H1 (cell line): ENCODE data around the gene SUPT7L. TPM values are rescaled to one million over a fixed set of nuclear protein-coding genes. Genes with fewer than 3 reads are reported as not detected.

Experiments
- CTCF ChIA-PET: fragments of 300-600 bp; sonication (Branson Sonifier 250); formaldehyde crosslinking; loops from one replicate; lab custom pipeline; 2021; ENCODE audit not compliant: partially characterized antibody; lab: Charles Lee
- POLR2A ChIA-PET: fragments of 300-600 bp; sonication (Branson Sonifier 250); formaldehyde crosslinking; loops from one replicate; lab custom pipeline; 2021; ENCODE audit warnings: inconsistent platforms; ENCODE audit not compliant: partially characterized antibody; lab: Charles Lee
- DNase-seq, 2 experiments: peaks; one replicate each; pipeline versions ENCODE4 v3.0.0 to v3.0.0-alpha.2; 2010 to 2022; ENCODE audit warnings: low spot score in 2 of 2, low read depth in 1 of 2, mixed read lengths in 1 of 2
- FAIRE-seq: peaks from 2 replicates; lab custom pipeline; 2011; peaks lifted over from hg19 to GRCh38; lab: Jason Lieb, UNC
- H2AFZ ChIP-seq: 2 replicates; pipeline ENCODE4 v1.8.1; 2012; ENCODE audit warnings: low read length, inconsistent platforms
- H2AK5ac ChIP-seq: 2 replicates; pipeline ENCODE4 v1.6.1; 2013; ENCODE audit warnings: low read depth, low read length
- H2BK120ac ChIP-seq: replicated peaks from 2 replicates; pipeline ENCODE3; 2013; ENCODE audit warnings: low read depth, low read length, inconsistent platforms
- H2BK12ac ChIP-seq: 2 replicates; pipeline ENCODE4 v1.6.1; 2013; ENCODE audit warnings: low read depth, low read length
- H2BK15ac ChIP-seq: 2 replicates; pipeline ENCODE4 v1.6.1; 2013; ENCODE audit warnings: low read length
- H2BK20ac ChIP-seq: 2 replicates; pipeline ENCODE4 v1.6.1; 2013; ENCODE audit warnings: low read length
- H2BK5ac ChIP-seq: 2 replicates; pipeline ENCODE4 v1.6.1; 2013; ENCODE audit warnings: low read depth, low read length
- H3K14ac ChIP-seq: 2 replicates; pipeline ENCODE4 v1.6.1; 2013; ENCODE audit warnings: inconsistent platforms; ENCODE audit not compliant: insufficient read length
- H3K18ac ChIP-seq: 2 replicates; pipeline ENCODE4 v1.6.1; 2013; ENCODE audit warnings: low read length; ENCODE audit errors: extremely low read depth
- H3K23ac ChIP-seq: 2 replicates; pipeline ENCODE4 v1.6.1; 2013; ENCODE audit warnings: inconsistent platforms; ENCODE audit not compliant: insufficient read length
- H3K23me2 ChIP-seq: 2 replicates; pipeline ENCODE4 v1.6.1; 2013; ENCODE audit warnings: low read depth, low read length
- H3K27ac ChIP-seq: 2 replicates; pipeline ENCODE4 v1.6.1; 2011; ENCODE audit warnings: low read depth, low read length, inconsistent platforms
- H3K27me3 ChIP-seq, 4 experiments: replicated peaks in 1 of 4; 1 replicate in 1 of 4; 2 replicates in 3 of 4; pipeline versions ENCODE4 v1.6.1 to v1.8.1; 2011 to 2013; ENCODE audit warnings: low read length in 3 of 4, mild to moderate bottlenecking in 3 of 4, inconsistent platforms in 2 of 4, mixed read lengths in 2 of 4, moderate library complexity in 1 of 4; ENCODE audit not compliant: control insufficient read depth in 3 of 4, insufficient read depth in 3 of 4; ENCODE audit errors: extremely low read depth in 1 of 4
- H3K36me3 ChIP-seq, 4 experiments: 2 replicates each; pipeline versions ENCODE4 v1.6.1 to v1.8.1; 2011 to 2013; ENCODE audit warnings: mild to moderate bottlenecking in 4 of 4, low read length in 3 of 4, moderate library complexity in 2 of 4, control low read depth in 1 of 4, inconsistent platforms in 1 of 4; ENCODE audit not compliant: insufficient read depth in 4 of 4, control insufficient read depth in 2 of 4
- H3K4ac ChIP-seq: replicated peaks from 2 replicates; pipeline ENCODE3; 2013; ENCODE audit warnings: low read length, low read depth, mixed read lengths, inconsistent platforms; ENCODE audit not compliant: insufficient read length
- H3K4me1 ChIP-seq, 4 experiments: replicated peaks in 1 of 4; 1 replicate in 1 of 4; 2 replicates in 3 of 4; pipeline versions ENCODE4 v1.6.1 to v1.8.1; 2011 to 2013; ENCODE audit warnings: low read length in 3 of 4, inconsistent platforms in 2 of 4, mixed read lengths in 1 of 4; ENCODE audit not compliant: insufficient read depth in 4 of 4, control insufficient read depth in 3 of 4
- H3K4me2 ChIP-seq, 2 experiments: 2 replicates each; pipeline versions ENCODE4 v1.6.1 to v1.8.1; 2011 to 2013; ENCODE audit warnings: low read depth in 2 of 2, low read length in 2 of 2, control low read depth in 1 of 2, inconsistent platforms in 1 of 2, mild to moderate bottlenecking in 1 of 2; ENCODE audit not compliant: insufficient read depth in 1 of 2
- H3K4me3 ChIP-seq, 4 experiments: fragments of 200-600, 300-600 bp in 1 of 4; sonication (generic), shearing (Covaris generic), sonication (Bioruptor Twin) in 1 of 4; 2 replicates each; pipeline versions ENCODE4 v1.5.1 to v1.8.1; 2011 to 2016; ENCODE audit warnings: low read length in 4 of 4, low read depth in 3 of 4, control low read depth in 2 of 4, inconsistent platforms in 2 of 4, mild to moderate bottlenecking in 2 of 4, mixed read lengths in 1 of 4, moderate library complexity in 1 of 4; ENCODE audit not compliant: insufficient read depth in 2 of 4; ENCODE audit errors: extremely low read depth in 1 of 4
- H3K56ac ChIP-seq: replicated peaks from 2 replicates; pipeline ENCODE3; 2013; ENCODE audit warnings: low read depth, mild to moderate bottlenecking, mixed read lengths, low read length, inconsistent platforms; ENCODE audit not compliant: insufficient read length
- H3K79me1 ChIP-seq: 2 replicates; pipeline ENCODE4 v1.6.1; 2013; ENCODE audit warnings: low read depth, low read length, control low read depth
- H3K79me2 ChIP-seq, 2 experiments: 2 replicates each; pipeline versions ENCODE4 v1.6.1 to v1.8.1; 2012 to 2013; ENCODE audit warnings: low read length in 2 of 2, mild to moderate bottlenecking in 2 of 2, inconsistent platforms in 1 of 2; ENCODE audit not compliant: insufficient read depth in 2 of 2, control insufficient read depth in 1 of 2
- H3K9ac ChIP-seq, 4 experiments: replicated peaks in 1 of 4; 1 replicate in 1 of 4; 2 replicates in 3 of 4; pipeline versions ENCODE4 v1.6.1 to v1.8.1; 2011 to 2013; ENCODE audit warnings: low read depth in 3 of 4, low read length in 3 of 4, control low read depth in 2 of 4, mild to moderate bottlenecking in 2 of 4, moderate library complexity in 2 of 4, inconsistent platforms in 1 of 4; ENCODE audit errors: extremely low read depth in 1 of 4
- H3K9me3 ChIP-seq, 2 experiments: 2 replicates each; pipeline versions ENCODE4 v1.6.1 to v1.8.1; 2012 to 2013; ENCODE audit warnings: mild to moderate bottlenecking in 2 of 2, moderate library complexity in 2 of 2, control low read depth in 1 of 2, inconsistent platforms in 1 of 2, low read depth in 1 of 2, low read length in 1 of 2, mixed read lengths in 1 of 2; ENCODE audit not compliant: insufficient read depth in 2 of 2
- H4K20me1 ChIP-seq, 2 experiments: replicated peaks in 1 of 2; 2 replicates each; pipeline versions ENCODE3 to v1.8.1; 2011 to 2013; ENCODE audit warnings: inconsistent platforms in 2 of 2, low read length in 2 of 2, mild to moderate bottlenecking in 1 of 2; ENCODE audit not compliant: insufficient read depth in 2 of 2, control insufficient read depth in 1 of 2
- H4K5ac ChIP-seq: 2 replicates; pipeline ENCODE4 v1.6.1; 2013; ENCODE audit warnings: low read length, low read depth, mixed read lengths, inconsistent platforms; ENCODE audit not compliant: insufficient read length
- H4K8ac ChIP-seq: 2 replicates; pipeline ENCODE4 v1.8.0; 2013; ENCODE audit warnings: mild to moderate bottlenecking, moderate library complexity, low read length, inconsistent platforms; ENCODE audit not compliant: insufficient read depth; ENCODE audit errors: extremely low read depth
- H4K91ac ChIP-seq: replicated peaks from 2 replicates; pipeline ENCODE3; 2013; ENCODE audit warnings: low read length, mixed read lengths, inconsistent platforms; ENCODE audit not compliant: insufficient read length
- BACH1 ChIP-seq: IDR thresholded peaks from 2 replicates; pipeline ENCODE4 v1.6.1; 2012; ENCODE audit warnings: low read length, improper control_type of control experiment
- CHD2 ChIP-seq: IDR thresholded peaks from 2 replicates; pipeline ENCODE4 v1.6.1; 2012; ENCODE audit warnings: low read length, improper control_type of control experiment
- CREB1 ChIP-seq: IDR thresholded peaks from 2 replicates; pipeline ENCODE4 v1.6.1; 2012; ENCODE audit warnings: inconsistent platforms
- HDAC2 ChIP-seq, 2 experiments: fragments of 300-600 bp in 1 of 2; sonication (generic) in 1 of 2; IDR thresholded peaks; 2 replicates each; pipeline ENCODE4 v1.6.1; 2011 to 2012; ENCODE audit warnings: low read depth in 2 of 2, low read length in 2 of 2, mild to moderate bottlenecking in 2 of 2, moderate library complexity in 2 of 2, borderline replicate concordance in 1 of 2, inconsistent platforms in 1 of 2
- RFX5 ChIP-seq: IDR thresholded peaks from 2 replicates; pipeline ENCODE4 v1.6.1; 2011; ENCODE audit warnings: low read depth, low read length, improper control_type of control experiment, borderline replicate concordance
- SIN3A ChIP-seq, 2 experiments: IDR thresholded peaks in 1 of 2; conservative IDR thresholded peaks in 1 of 2; 2 replicates each; pipeline ENCODE4 v1.6.1; 2011 to 2012; ENCODE audit warnings: low read length in 2 of 2, improper control_type of control experiment in 1 of 2, low read depth in 1 of 2, mild to moderate bottlenecking in 1 of 2
- SP2 ChIP-seq: IDR thresholded peaks from 2 replicates; pipeline ENCODE4 v1.6.1; 2012; ENCODE audit warnings: mild to moderate bottlenecking, low read length, inconsistent platforms
- TBP ChIP-seq: IDR thresholded peaks from 2 replicates; pipeline ENCODE4 v1.6.1; 2011; ENCODE audit warnings: low read depth, low read length, improper control_type of control experiment
- ZNF274 ChIP-seq: IDR thresholded peaks from 2 replicates; pipeline ENCODE4 v1.7.0; 2012; ENCODE audit warnings: low read length, borderline replicate concordance; ENCODE audit errors: extremely low read depth
- WGBS, 2 experiments: shearing (Covaris generic) in 1 of 2; methylation state at CpG; one replicate each; pipeline versions ENCODE4 v1.1.6 to v1.1.7; 2013 to 2015; ENCODE audit warnings: low lambda C conversion rate in 2 of 2, mixed read lengths in 2 of 2, inconsistent platforms in 1 of 2, low coverage in 1 of 2, missing lambda C conversion rate in 1 of 2; ENCODE audit not compliant: insufficient replicate concordance in 2 of 2, insufficient coverage in 1 of 2, insufficient read length in 1 of 2; ENCODE audit errors: extremely low coverage in 1 of 2, missing lambda C conversion rate in 1 of 2; 5-methylcytosine and 5-hydroxymethylcytosine counted together
- polyA plus RNA-seq, 7 experiments: library from polyadenylated mRNA; depleted of rRNA in 3 of 7; stranded (reverse) in 5 of 7; unstranded in 2 of 7; fragments of >200 nt in 5 of 7; fragments of 200-250 nt in 2 of 7; gene quantifications; 1 replicate in 5 of 7; 2 replicates in 1 of 7; 4 replicates in 1 of 7; pipeline versions ENCODE4 v1.2.1 to v1.2.3, GENCODE V29; 2011 to 2013; ENCODE audit warnings: missing spikeins in 2 of 7, mixed read lengths in 2 of 7
- total RNA-seq: library from RNA; stranded (reverse); fragmentation: NEBNext Ultra II Directional; extraction: Animal tissue kit (Norgen Biotek cat#: 25700); gene quantifications from 2 replicates; pipeline ENCODE4 v1.2.1, GENCODE V29; 2021
- TF ChIP-seq, protein P1 (sequence below): IDR thresholded peaks from 2 replicates; pipeline ENCODE4 v1.6.1; 2012; ENCODE audit warnings: inconsistent platforms

Gene SUPT7L
- total and polyA plus RNA-seq, 2 of the 8 experiments (the other 6 are each of a cell fraction or from before 2014, with no cell fraction given), result 22.2 to 26.6 TPM

DNA sequence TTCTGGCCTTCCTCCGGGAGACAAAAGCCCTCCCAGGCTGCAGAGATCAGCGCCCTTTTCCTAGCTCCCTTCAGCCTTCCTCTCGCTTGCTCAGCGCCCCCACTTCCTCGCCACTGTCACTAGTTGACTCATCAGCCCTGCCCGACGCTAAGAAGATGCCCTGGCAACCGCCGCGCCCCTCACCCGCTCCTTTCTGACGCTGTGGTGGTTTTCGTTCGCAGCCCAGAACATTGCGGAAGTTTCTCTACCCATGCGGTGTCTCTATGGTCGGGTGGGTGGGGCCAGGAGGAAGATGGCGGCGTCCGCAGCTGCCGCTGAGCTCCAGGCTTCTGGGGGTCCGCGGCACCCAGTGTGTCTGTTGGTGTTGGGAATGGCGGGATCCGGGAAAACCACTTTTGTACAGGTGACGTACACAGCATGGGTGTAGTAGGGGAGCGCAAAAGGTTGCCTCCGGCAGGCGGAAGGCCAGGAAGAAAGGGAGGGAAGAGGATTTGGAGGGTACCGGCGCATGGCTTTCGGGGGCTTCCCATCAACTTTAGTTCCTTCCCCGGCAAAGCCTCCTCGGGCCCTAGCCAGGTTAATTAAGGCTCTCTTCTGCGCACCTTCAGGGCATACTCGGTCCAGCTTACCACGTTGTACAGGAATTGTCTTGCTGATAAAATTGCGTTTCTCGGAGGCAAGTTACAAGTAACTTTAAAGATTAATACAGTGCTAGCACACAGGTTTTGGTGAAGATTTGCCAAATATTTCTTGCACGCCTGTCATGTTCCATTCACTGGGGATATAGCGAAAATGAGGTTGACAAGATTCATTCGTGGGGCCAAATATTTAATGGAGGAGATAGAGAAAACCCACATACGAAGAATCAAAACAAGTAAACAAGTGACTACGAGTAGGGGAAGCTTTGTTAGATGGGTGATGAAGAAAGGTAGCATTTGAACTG, 34.4 kb downstream of the SUPT7L start, which contains the start of the genes CCDC121 and GPN1:
Gene CCDC121 (minus strand): TSS at position 246 of the 943 bp plus-strand sequence. CDS start 1,213 bp downstream, outside the sequence.
Gene GPN1 (plus strand): TSS at position 284 of the 943 bp plus-strand sequence. CDS start 9 bp downstream, at position 293.
- Histone ChIP-seq H2BK120ac (no peak within 1 kb of the TSS), H3K14ac (no peak within 1 kb of the TSS), H3K27ac (peak within 1 kb of the TSS; percentile 84), H3K4ac (no peak within 1 kb of the TSS), H3K23me2 (no peaks in the 10 kb centered on the region; the same call in 1 of the 2 replicates), H3K4me3 (peak within 1 kb of the TSS; percentile 84 to 95 (median 92)), H2AK5ac (no peak within 1 kb of the TSS), H2AFZ (peak within 1 kb of the TSS; percentile 97), H4K91ac (peak within 1 kb of the TSS; percentile 96), H3K79me2 (peaks cover 0 to 14% of the 10 kb centered on the region in 2 experiments; a peak in 2 of 4 replicates), H2BK5ac (peak within 1 kb of the TSS; percentile 98), H4K5ac (peak within 1 kb of the TSS; percentile 89), H3K23ac (no peak within 1 kb of the TSS), H3K56ac (peak within 1 kb of the TSS; percentile 80), H3K36me3 (peaks cover 4 to 24% (median 16%) of the 10 kb centered on the region in 4 experiments; a peak in 7 of 8 replicates), H3K79me1 (no peaks in the 10 kb centered on the region), H3K4me2 (peak within 1 kb of the TSS; percentile 70 to 79), H4K8ac (peak within 1 kb of the TSS; percentile 98; the same call in 1 of the 2 replicates), H3K9me3 (no peaks in the 10 kb centered on the region), H2BK12ac (peak within 1 kb of the TSS; percentile 39; the same call in 1 of the 2 replicates), H3K18ac (peak within 1 kb of the TSS; percentile 92), H2BK20ac (no peak within 1 kb of the TSS), H3K4me1 (peaks cover 0 to 4% (median 2%) of the 10 kb centered on the region in 4 experiments; a peak in 3 of 7 replicates), H3K9ac (peak within 1 kb of the TSS; percentile 94 to 95 (median 94)), H2BK15ac (no peak within 1 kb of the TSS), H4K20me1 (no peaks in the 10 kb centered on the region), H3K27me3 (no peaks in the 10 kb centered on the region)
- DNase-seq (peak; percentile 50 to 89), FAIRE-seq (no peak)
- ChIA-PET POLR2A (interaction anchor here (0.6 to 2.2 kb wide), 16 partner anchors 11 to 250 kb away, joined by 3 to 7 read pairs (median 4); partner anchors contain the start of genes IFT172, PPM1G, SLC4A1AP and SUPT7L), CTCF (interaction anchor here (0.9 to 1.6 kb wide), 2 partner anchors 54 to 187 kb away, joined by 3 to 4 read pairs; no protein-coding TSS in a partner anchor)
- 7% methylated on average over 42 of the region's 44 CpGs; no CpG with 5 or more reads in 1 of the 2 experiments for WGBS, 2 experiments
- TF ChIP-seq CHD2, result no peak
- TF ChIP-seq TBP, result peak; percentile 94
- TF ChIP-seq HDAC2 (IDR thresholded peaks at IDR 0.05; ENCODE audit: borderline replicate concordance in 1 of 2, low read depth in 2 of 2, low read length in 2 of 2), result peak in 1 of 2 experiments; percentile 25; a peak in 2 of 4 replicates
- TF ChIP-seq, protein P1, sequence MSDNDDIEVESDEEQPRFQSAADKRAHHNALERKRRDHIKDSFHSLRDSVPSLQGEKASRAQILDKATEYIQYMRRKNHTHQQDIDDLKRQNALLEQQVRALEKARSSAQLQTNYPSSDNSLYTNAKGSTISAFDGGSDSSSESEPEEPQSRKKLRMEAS, result peak; percentile 72
- no peak for TF ChIP-seq BACH1
- TF ChIP-seq SP2, result peak; percentile 52; the same call in 1 of the 2 replicates
- TF ChIP-seq SIN3A (conservative IDR thresholded peaks at IDR 0.05 in 1 of 2, IDR thresholded peaks at IDR 0.05 in 1 of 2; ENCODE audit: low read depth in 1 of 2, low read length in 2 of 2), result peak; percentile 84 to 98; a peak in 3 of 4 replicates
- TF ChIP-seq RFX5, result no peak
- TF ChIP-seq CREB1, result peak; percentile 67; the same call in 1 of the 2 replicates
- no peak for TF ChIP-seq ZNF274
